Measurements from ENCODE around the gene CALB2.

Gene CALB2

GRCh38 chr16:71389330-71389729 lies 30.8 kb downstream of the CALB2 start:
- H3K27ac ChIP-seq, result no peak overlapping the region
- no peak for TF ChIP-seq ZFX (IDR thresholded peaks at IDR 0.05; ENCODE audit: borderline replicate concordance)

- TF ChIP-seq ZFX (IDR thresholded peaks at IDR 0.05; ENCODE audit: borderline replicate concordance) (no peak), CTCF (IDR thresholded peaks at IDR 0.05) (no peak)
- no peak overlapping the region for H3K27ac ChIP-seq
Measured at GRCh38 chr16:71396594-71396993, 38.1 kb downstream of the CALB2 start.

DNA sequence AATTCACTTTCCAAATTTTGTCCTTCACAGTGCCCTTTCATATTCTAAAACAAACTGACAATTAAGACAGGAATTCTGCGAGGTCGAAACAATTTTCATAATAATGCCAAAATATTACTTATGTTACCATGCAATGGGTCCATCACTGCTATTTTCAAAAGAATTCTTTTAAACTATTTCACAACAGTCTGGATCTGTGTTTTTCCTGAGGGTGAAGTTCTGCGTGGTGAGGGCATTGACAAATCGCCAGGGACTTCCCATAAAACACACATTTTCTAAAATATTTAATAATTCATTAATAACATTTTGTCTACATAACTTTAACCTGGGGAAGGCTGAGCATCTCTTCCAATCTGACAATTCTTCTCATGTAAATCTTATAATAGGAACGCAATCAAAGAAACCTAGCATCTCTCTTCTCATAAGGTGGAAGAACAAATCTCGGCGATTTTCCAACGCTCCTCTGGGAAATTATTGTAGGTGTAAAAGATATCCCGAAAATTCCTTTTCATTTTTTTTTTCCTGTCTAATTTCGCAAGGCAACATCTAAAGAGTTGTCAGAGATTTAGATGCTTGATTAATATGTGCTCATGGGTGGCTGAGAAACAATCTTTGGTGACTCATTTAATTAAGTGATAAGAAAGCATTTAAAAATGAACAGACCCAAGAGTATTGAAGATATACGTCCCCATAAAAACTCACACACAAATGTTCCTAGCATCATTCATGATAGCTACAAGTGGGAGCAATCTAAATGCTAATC lies 41.5 kb downstream of the CALB2 start:
- TF ChIP-seq CTCF (IDR thresholded peaks at IDR 0.05), result no peak
- no peak for TF ChIP-seq ZFX (IDR thresholded peaks at IDR 0.05; ENCODE audit: borderline replicate concordance)
- no peak overlapping the region for H3K27ac ChIP-seq

- TF ChIP-seq ZFX (IDR thresholded peaks at IDR 0.05; ENCODE audit: borderline replicate concordance) (no peak), CTCF (IDR thresholded peaks at IDR 0.05) (no peak)
- H3K27ac ChIP-seq, result no peak overlapping the region
Measured at GRCh38 chr16:71402007-71402406, 43.5 kb downstream of the CALB2 start.

GRCh38 chr16:71402674-71403073 lies 44.2 kb downstream of the CALB2 start:
- no peak overlapping the region for H3K27ac ChIP-seq
- no peak for TF ChIP-seq CTCF (IDR thresholded peaks at IDR 0.05)
- TF ChIP-seq ZFX (IDR thresholded peaks at IDR 0.05; ENCODE audit: borderline replicate concordance), result no peak

DNA sequence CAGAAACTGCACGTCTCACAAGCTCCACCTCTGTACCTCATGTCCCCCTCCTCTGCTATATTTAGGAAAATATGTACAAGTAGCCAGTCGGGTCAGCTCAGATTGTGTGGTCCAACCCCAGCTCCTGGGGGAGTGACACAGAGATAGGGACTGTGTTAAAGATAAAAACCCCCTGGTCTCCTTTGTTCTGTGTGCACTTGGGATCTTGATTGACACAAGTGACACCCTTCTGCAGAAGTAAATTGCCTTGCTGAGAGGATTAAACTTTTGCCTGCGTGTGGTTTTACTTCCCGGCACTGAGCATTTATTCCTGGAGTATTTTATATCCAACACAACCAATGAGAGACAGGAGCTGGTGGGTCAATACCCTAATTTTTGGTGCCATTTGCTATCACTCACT lies 45.8 kb downstream of the CALB2 start:
- H3K27ac ChIP-seq, result no peak overlapping the region
- no peak for TF ChIP-seq CTCF (IDR thresholded peaks at IDR 0.05)
- no peak for TF ChIP-seq ZFX (IDR thresholded peaks at IDR 0.05; ENCODE audit: borderline replicate concordance)

- no peak overlapping the region for H3K27ac ChIP-seq
- TF ChIP-seq CTCF (IDR thresholded peaks at IDR 0.05) (no peak), ZFX (IDR thresholded peaks at IDR 0.05; ENCODE audit: borderline replicate concordance) (no peak)
Measured at GRCh38 chr16:71406316-71406715, 47.8 kb downstream of the CALB2 start.

GRCh38 chr16:71406724-71407123 lies 48.2 kb downstream of the CALB2 start:
- H3K27ac ChIP-seq, result no peak overlapping the region

More at GRCh38 chr16:71406724-71407123, 48.2 kb downstream of the CALB2 start:
- no peak for TF ChIP-seq ZFX (IDR thresholded peaks at IDR 0.05; ENCODE audit: borderline replicate concordance)
- no peak for TF ChIP-seq CTCF (IDR thresholded peaks at IDR 0.05)

All from 22Rv1 (cell line).